ENCODE measurements around the gene DICER1. TPM values are rescaled to one million over a fixed set of nuclear protein-coding genes. Genes with fewer than 3 reads are reported as not detected.

Gene DICER1
- total and polyA plus RNA-seq, 9 of the 15 experiments (the other 6 are each of a cell fraction or from before 2014, with no cell fraction given): 2.5 to 23.2 (median 12.4) TPM

- H3K4me3 ChIP-seq: no peak overlapping the region
- ATAC-seq (no peak), FAIRE-seq (no peak), DNase-seq (ENCODE audit: extremely low read depth in 1 of 4, low spot score in 3 of 4) (no peak)
- no peaks in the 10 kb centered on the region for H3K4me1 ChIP-seq (replicated peaks in 1 of 2; ENCODE audit: control insufficient read depth in 2 of 2, insufficient read depth in 2 of 2, low read length in 2 of 2)
- no peak overlapping the region for H3K9ac ChIP-seq (ENCODE audit: insufficient read depth in 1 of 2, low read depth in 2 of 2, low read length in 2 of 2)
- WGBS (ENCODE audit: insufficient coverage, low coverage, missing lambda C conversion rate): 0% methylated on average over 2 of the region's 2 CpGs
- no peak overlapping the region for H3K27ac ChIP-seq (ENCODE audit: extremely low read depth, low read depth, low read length)
- no peak overlapping the region for H2AFZ ChIP-seq (ENCODE audit: low read depth, low read length)
- no peaks in the 10 kb centered on the region for H3K79me2 ChIP-seq (ENCODE audit: control insufficient read depth, insufficient read depth, low read length)
- no peak overlapping the region for H3K4me2 ChIP-seq (ENCODE audit: insufficient read depth, low read length)
- no peaks in the 10 kb centered on the region for H4K20me1 ChIP-seq (replicated peaks; ENCODE audit: control insufficient read depth, insufficient read depth, low read length)
- intact Hi-C loops (cut with micrococcal nuclease) (no loop called here), in situ Hi-C loops (cut with MboI) (no loop called here)
- no peaks in the 10 kb centered on the region for H3K9me1 ChIP-seq (ENCODE audit: control insufficient read depth, insufficient read depth, low read length)
- no TSS peak for BruUV-seq (replicated peaks)
- no peaks in the 10 kb centered on the region for H3K9me3 ChIP-seq (replicated peaks; ENCODE audit: control insufficient read depth, insufficient read depth, low read depth, low read length)
- H3K27me3 ChIP-seq (ENCODE audit: control insufficient read depth in 2 of 2, insufficient read depth in 2 of 2, low read length in 2 of 2): peaks cover 6 to 24% of the 10 kb centered on the region in 2 experiments; a peak in 4 of 5 replicates
- POLR2A ChIA-PET: no interaction called here
- H3K36me3 ChIP-seq (ENCODE audit: control insufficient read depth, insufficient read depth, low read length): no peaks in the 10 kb centered on the region
- CTCF ChIA-PET (ENCODE audit: low intra/inter-chr PET ratio): no interaction called here
- TF ChIP-seq ZNF766 (CRISPR knock-in tag; conservative IDR thresholded peaks at IDR 0.05) (no peak), GTF2F1 (IDR thresholded peaks at IDR 0.05; ENCODE audit: low read depth, low read length) (no peak), NCOA1 (IDR thresholded peaks at IDR 0.05; ENCODE audit: low read depth) (no peak), ZNF584 (CRISPR knock-in tag; IDR thresholded peaks at IDR 0.05; ENCODE audit: low read depth) (no peak), HNRNPL (IDR thresholded peaks at IDR 0.05; ENCODE audit: low read depth, low read length) (no peak), TCF3 (CRISPR knock-in tag; IDR thresholded peaks at IDR 0.05) (no peak), THAP12 (CRISPR knock-in tag; IDR thresholded peaks at IDR 0.05) (no peak), ZNF717 (CRISPR knock-in tag; IDR thresholded peaks at IDR 0.05) (no peak), MCM3 (IDR thresholded peaks at IDR 0.05) (no peak), POLR2B (IDR thresholded peaks at IDR 0.05; ENCODE audit: low read depth, partially characterized antibody) (no peak), CEBPZ (IDR thresholded peaks at IDR 0.05; ENCODE audit: borderline replicate concordance, low read depth, low read length) (no peak)
Observed at GRCh38 chr14:95206534-95206933, 49.2 kb upstream of the DICER1 start.

All from K562 (cell line).